ENCODE data around the gene TRAPPC2. TPM values are rescaled to one million over a fixed set of nuclear protein-coding genes. Genes with fewer than 3 reads are reported as not detected.

Gene TRAPPC2
- total RNA-seq, 1 experiment from 2014 or later: 10.2 TPM

DNA sequence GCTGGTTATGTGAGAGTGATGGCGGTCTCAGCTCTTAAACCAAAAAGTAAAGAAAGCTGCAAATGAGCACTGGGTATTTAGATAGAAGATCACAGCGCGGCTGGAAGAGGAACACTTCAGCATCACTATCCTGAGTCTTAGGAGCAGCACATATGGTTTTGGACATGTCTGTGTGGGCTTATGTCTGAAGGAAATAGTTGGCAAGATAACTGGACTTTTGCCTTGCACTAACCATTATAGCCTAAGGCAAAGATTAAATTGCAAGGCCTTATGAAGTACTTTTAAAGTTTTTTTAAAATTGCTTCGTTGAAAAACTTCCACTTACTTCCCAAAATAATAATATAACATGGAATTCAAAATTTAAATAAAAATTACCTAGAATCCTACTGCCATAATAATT is 50.1 kb downstream of the TRAPPC2 start:
- no peak overlapping the region for H3K27ac Mint-ChIP-seq
- peaks cover 6% of the 10 kb centered on the region for H3K4me1 Mint-ChIP-seq
- no peaks in the 10 kb centered on the region for H3K36me3 Mint-ChIP-seq
- H3K4me3 Mint-ChIP-seq: no peak overlapping the region
- DNase-seq (ENCODE audit: low spot score) (no peak), ATAC-seq (no peak)
- H3K9me3 Mint-ChIP-seq: no peaks in the 10 kb centered on the region
- ChIA-PET CTCF (no interaction called here), POLR2A (no interaction called here)
- H3K27me3 Mint-ChIP-seq (ENCODE audit: low read depth): peaks cover 19% of the 10 kb centered on the region
- TF ChIP-seq ZBTB21 (CRISPR knock-in tag; IDR thresholded peaks at IDR 0.05; ENCODE audit: borderline replicate concordance) (no peak), ZNF317 (CRISPR knock-in tag; IDR thresholded peaks at IDR 0.05; ENCODE audit: borderline replicate concordance, low read depth) (no peak), NFYB (CRISPR knock-in tag; conservative IDR thresholded peaks at IDR 0.05; ENCODE audit: low read depth) (no peak), JUN (CRISPR knock-in tag; IDR thresholded peaks at IDR 0.05) (no peak), FOXP1 (CRISPR knock-in tag; IDR thresholded peaks at IDR 0.05; ENCODE audit: borderline replicate concordance) (no peak), ELF4 (CRISPR knock-in tag; IDR thresholded peaks at IDR 0.05; ENCODE audit: low read depth) (no peak), MXD4 (CRISPR knock-in tag; IDR thresholded peaks at IDR 0.05; ENCODE audit: borderline replicate concordance) (no peak), NFE2L1 (CRISPR knock-in tag; IDR thresholded peaks at IDR 0.05) (no peak), RORB (CRISPR knock-in tag; IDR thresholded peaks at IDR 0.05) (no peak), SP1 (CRISPR knock-in tag; conservative IDR thresholded peaks at IDR 0.05) (no peak), ETV6 (CRISPR knock-in tag; IDR thresholded peaks at IDR 0.05) (no peak)
- TF ChIP-seq, protein P1, sequence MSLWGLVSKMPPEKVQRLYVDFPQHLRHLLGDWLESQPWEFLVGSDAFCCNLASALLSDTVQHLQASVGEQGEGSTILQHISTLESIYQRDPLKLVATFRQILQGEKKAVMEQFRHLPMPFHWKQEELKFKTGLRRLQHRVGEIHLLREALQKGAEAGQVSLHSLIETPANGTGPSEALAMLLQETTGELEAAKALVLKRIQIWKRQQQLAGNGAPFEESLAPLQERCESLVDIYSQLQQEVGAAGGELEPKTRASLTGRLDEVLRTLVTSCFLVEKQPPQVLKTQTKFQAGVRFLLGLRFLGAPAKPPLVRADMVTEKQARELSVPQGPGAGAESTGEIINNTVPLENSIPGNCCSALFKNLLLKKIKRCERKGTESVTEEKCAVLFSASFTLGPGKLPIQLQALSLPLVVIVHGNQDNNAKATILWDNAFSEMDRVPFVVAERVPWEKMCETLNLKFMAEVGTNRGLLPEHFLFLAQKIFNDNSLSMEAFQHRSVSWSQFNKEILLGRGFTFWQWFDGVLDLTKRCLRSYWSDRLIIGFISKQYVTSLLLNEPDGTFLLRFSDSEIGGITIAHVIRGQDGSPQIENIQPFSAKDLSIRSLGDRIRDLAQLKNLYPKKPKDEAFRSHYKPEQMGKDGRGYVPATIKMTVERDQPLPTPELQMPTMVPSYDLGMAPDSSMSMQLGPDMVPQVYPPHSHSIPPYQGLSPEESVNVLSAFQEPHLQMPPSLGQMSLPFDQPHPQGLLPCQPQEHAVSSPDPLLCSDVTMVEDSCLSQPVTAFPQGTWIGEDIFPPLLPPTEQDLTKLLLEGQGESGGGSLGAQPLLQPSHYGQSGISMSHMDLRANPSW (CRISPR knock-in tag; conservative IDR thresholded peaks at IDR 0.05; ENCODE audit: low read depth): no peak
- TF ChIP-seq, protein P2, sequence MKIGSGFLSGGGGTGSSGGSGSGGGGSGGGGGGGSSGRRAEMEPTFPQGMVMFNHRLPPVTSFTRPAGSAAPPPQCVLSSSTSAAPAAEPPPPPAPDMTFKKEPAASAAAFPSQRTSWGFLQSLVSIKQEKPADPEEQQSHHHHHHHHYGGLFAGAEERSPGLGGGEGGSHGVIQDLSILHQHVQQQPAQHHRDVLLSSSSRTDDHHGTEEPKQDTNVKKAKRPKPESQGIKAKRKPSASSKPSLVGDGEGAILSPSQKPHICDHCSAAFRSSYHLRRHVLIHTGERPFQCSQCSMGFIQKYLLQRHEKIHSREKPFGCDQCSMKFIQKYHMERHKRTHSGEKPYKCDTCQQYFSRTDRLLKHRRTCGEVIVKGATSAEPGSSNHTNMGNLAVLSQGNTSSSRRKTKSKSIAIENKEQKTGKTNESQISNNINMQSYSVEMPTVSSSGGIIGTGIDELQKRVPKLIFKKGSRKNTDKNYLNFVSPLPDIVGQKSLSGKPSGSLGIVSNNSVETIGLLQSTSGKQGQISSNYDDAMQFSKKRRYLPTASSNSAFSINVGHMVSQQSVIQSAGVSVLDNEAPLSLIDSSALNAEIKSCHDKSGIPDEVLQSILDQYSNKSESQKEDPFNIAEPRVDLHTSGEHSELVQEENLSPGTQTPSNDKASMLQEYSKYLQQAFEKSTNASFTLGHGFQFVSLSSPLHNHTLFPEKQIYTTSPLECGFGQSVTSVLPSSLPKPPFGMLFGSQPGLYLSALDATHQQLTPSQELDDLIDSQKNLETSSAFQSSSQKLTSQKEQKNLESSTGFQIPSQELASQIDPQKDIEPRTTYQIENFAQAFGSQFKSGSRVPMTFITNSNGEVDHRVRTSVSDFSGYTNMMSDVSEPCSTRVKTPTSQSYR (CRISPR knock-in tag; IDR thresholded peaks at IDR 0.05): no peak
- TF ChIP-seq, protein P3, sequence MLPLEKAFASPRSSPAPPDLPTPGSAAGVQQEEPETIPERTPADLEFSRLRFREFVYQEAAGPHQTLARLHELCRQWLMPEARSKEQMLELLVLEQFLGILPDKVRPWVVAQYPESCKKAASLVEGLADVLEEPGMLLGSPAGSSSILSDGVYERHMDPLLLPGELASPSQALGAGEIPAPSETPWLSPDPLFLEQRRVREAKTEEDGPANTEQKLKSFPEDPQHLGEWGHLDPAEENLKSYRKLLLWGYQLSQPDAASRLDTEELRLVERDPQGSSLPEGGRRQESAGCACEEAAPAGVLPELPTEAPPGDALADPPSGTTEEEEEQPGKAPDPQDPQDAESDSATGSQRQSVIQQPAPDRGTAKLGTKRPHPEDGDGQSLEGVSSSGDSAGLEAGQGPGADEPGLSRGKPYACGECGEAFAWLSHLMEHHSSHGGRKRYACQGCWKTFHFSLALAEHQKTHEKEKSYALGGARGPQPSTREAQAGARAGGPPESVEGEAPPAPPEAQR (CRISPR knock-in tag; IDR thresholded peaks at IDR 0.05): no peak
- TF ChIP-seq, protein P4, sequence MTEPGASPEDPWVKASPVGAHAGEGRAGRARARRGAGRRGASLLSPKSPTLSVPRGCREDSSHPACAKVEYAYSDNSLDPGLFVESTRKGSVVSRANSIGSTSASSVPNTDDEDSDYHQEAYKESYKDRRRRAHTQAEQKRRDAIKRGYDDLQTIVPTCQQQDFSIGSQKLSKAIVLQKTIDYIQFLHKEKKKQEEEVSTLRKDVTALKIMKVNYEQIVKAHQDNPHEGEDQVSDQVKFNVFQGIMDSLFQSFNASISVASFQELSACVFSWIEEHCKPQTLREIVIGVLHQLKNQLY (CRISPR knock-in tag; IDR thresholded peaks at IDR 0.05): no peak

DNA sequence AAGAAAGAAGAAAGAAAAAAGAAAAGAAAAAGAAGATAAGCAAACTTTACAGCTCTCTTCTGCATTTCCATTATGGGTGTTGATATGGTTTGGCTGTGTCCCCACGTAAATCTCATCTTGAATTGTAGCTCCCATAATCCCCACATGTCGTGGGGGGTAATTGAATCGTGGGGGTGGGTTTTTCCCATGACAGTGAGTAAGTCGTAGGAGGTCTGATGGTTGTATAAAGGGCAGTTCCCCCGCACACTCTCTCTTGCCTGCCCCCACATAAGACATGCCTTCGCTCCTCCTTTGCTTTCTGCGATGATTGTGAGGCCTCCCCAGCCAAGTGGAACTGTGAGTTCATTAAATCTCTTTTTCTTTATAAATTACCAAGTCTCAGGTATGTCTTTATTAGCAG is 52.8 kb downstream of the TRAPPC2 start:
- Mint-ChIP-seq H3K36me3 (no peaks in the 10 kb centered on the region), H3K9me3 (no peaks in the 10 kb centered on the region), H3K27me3 (ENCODE audit: low read depth) (no peaks in the 10 kb centered on the region), H3K27ac (no peak overlapping the region), H3K4me3 (no peak overlapping the region), H3K4me1 (no peaks in the 10 kb centered on the region)
- ChIA-PET POLR2A (interaction anchor here (0.7 kb wide), 1 partner anchor 13 kb away, joined by 7 read pairs; no protein-coding TSS in a partner anchor), CTCF (no interaction called here)
- DNase-seq (ENCODE audit: low spot score): no peak
- no peak for ATAC-seq
- TF ChIP-seq SP1 (CRISPR knock-in tag; conservative IDR thresholded peaks at IDR 0.05): no peak
- TF ChIP-seq TEAD4 (CRISPR knock-in tag; IDR thresholded peaks at IDR 0.05): no peak
- TF ChIP-seq, protein P5, sequence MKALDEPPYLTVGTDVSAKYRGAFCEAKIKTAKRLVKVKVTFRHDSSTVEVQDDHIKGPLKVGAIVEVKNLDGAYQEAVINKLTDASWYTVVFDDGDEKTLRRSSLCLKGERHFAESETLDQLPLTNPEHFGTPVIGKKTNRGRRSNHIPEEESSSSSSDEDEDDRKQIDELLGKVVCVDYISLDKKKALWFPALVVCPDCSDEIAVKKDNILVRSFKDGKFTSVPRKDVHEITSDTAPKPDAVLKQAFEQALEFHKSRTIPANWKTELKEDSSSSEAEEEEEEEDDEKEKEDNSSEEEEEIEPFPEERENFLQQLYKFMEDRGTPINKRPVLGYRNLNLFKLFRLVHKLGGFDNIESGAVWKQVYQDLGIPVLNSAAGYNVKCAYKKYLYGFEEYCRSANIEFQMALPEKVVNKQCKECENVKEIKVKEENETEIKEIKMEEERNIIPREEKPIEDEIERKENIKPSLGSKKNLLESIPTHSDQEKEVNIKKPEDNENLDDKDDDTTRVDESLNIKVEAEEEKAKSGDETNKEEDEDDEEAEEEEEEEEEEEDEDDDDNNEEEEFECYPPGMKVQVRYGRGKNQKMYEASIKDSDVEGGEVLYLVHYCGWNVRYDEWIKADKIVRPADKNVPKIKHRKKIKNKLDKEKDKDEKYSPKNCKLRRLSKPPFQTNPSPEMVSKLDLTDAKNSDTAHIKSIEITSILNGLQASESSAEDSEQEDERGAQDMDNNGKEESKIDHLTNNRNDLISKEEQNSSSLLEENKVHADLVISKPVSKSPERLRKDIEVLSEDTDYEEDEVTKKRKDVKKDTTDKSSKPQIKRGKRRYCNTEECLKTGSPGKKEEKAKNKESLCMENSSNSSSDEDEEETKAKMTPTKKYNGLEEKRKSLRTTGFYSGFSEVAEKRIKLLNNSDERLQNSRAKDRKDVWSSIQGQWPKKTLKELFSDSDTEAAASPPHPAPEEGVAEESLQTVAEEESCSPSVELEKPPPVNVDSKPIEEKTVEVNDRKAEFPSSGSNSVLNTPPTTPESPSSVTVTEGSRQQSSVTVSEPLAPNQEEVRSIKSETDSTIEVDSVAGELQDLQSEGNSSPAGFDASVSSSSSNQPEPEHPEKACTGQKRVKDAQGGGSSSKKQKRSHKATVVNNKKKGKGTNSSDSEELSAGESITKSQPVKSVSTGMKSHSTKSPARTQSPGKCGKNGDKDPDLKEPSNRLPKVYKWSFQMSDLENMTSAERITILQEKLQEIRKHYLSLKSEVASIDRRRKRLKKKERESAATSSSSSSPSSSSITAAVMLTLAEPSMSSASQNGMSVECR (CRISPR knock-in tag; IDR thresholded peaks at IDR 0.05; ENCODE audit: borderline replicate concordance): no peak
- TF ChIP-seq TCF7 (CRISPR knock-in tag; IDR thresholded peaks at IDR 0.05; ENCODE audit: low read depth): no peak
- TF ChIP-seq GRHL2 (CRISPR knock-in tag; IDR thresholded peaks at IDR 0.05; ENCODE audit: insufficient replicate concordance, severe bottlenecking): no peak
- TF ChIP-seq RELA (CRISPR knock-in tag; IDR thresholded peaks at IDR 0.05; ENCODE audit: borderline replicate concordance): no peak
- no peak for TF ChIP-seq NR2C2 (CRISPR knock-in tag; IDR thresholded peaks at IDR 0.05)
- TF ChIP-seq CREM (CRISPR knock-in tag; IDR thresholded peaks at IDR 0.05): no peak
- no peak for TF ChIP-seq ZNF396 (CRISPR knock-in tag; IDR thresholded peaks at IDR 0.05; ENCODE audit: borderline replicate concordance)
- no peak for TF ChIP-seq SMAD4 (CRISPR knock-in tag; IDR thresholded peaks at IDR 0.05)

Data from WTC11 (cell line).